Ishikawa (cell line): ENCODE measurements around the gene MRPL42.

Source experiments
- CEBPB ChIP-seq: IDR thresholded peaks from 2 replicates; pipeline ENCODE4 v1.6.1; 2012
- CREB1 ChIP-seq: IDR thresholded peaks from 2 replicates; pipeline ENCODE4 v1.6.1; 2012; ENCODE audit warnings: low read depth
- EGR1 ChIP-seq: IDR thresholded peaks from 2 replicates; pipeline ENCODE4 v1.6.1; 2012
- EP300 ChIP-seq: IDR thresholded peaks from 2 replicates; pipeline ENCODE4 v1.6.1; 2012; ENCODE audit warnings: borderline replicate concordance
- FOXM1 ChIP-seq: IDR thresholded peaks from 2 replicates; pipeline ENCODE4 v1.6.1; 2012; ENCODE audit warnings: low read depth, borderline replicate concordance
- MAX ChIP-seq: IDR thresholded peaks from 2 replicates; pipeline ENCODE4 v1.6.1; 2012
- NFIC ChIP-seq: IDR thresholded peaks from 2 replicates; pipeline ENCODE4 v1.6.1; 2012
- RAD21 ChIP-seq: IDR thresholded peaks from 2 replicates; pipeline ENCODE4 v1.6.1; 2012; ENCODE audit warnings: low read depth
- REST ChIP-seq: IDR thresholded peaks from 2 replicates; pipeline ENCODE4 v1.6.1; 2012; ENCODE audit warnings: low read depth, mild to moderate bottlenecking
- TAF1 ChIP-seq: IDR thresholded peaks from 2 replicates; pipeline ENCODE4 v1.6.1; 2012; ENCODE audit warnings: low read depth, mild to moderate bottlenecking
- TCF12 ChIP-seq: IDR thresholded peaks from 2 replicates; pipeline ENCODE4 v1.6.1; 2012; ENCODE audit warnings: low read depth
- TEAD4 ChIP-seq: IDR thresholded peaks from 2 replicates; pipeline ENCODE4 v1.6.1; 2012
- USF1 ChIP-seq: IDR thresholded peaks from 2 replicates; pipeline ENCODE4 v1.6.1; 2012
- YY1 ChIP-seq: IDR thresholded peaks from 2 replicates; pipeline ENCODE4 v1.6.1; 2012; ENCODE audit warnings: low read depth
- ZBTB7A ChIP-seq: IDR thresholded peaks from 2 replicates; pipeline ENCODE4 v1.6.1; 2012; ENCODE audit warnings: low read depth

The MRPL42 gene

GRCh38 chr12:93497456-93497855 is 30.1 kb downstream of the MRPL42 start:
- TF ChIP-seq FOXM1 (no peak), RAD21 (no peak), CEBPB (no peak), USF1 (no peak), EGR1 (no peak), NFIC (no peak), TCF12 (no peak), MAX (no peak), REST (no peak), YY1 (no peak), TEAD4 (no peak), TAF1 (no peak)

DNA sequence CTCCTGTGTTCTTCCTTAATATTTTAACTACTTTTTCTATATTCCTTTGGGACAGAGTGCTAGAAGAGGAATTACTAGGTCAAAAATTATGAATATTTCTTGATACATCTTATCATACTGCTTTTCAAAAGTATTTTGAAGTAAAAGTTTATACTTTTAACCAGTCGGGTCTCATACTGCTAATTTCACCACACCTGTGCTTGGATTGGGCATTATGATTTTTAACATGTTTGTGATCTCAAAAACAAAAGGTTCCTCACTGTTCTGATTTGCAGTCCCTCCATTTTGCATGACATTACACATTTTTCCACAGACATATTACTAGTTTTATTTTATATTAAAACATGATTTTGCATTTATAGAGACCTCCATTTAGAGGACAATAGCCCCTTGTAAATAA is 32.9 kb downstream of the MRPL42 start:
- no peak for TF ChIP-seq TAF1
- no peak for TF ChIP-seq TEAD4
- TF ChIP-seq TCF12: no peak
- no peak for TF ChIP-seq YY1
- no peak for TF ChIP-seq RAD21

- no peak for TF ChIP-seq EP300
- no peak for TF ChIP-seq TEAD4
- TF ChIP-seq EGR1: no peak
- TF ChIP-seq USF1: no peak
- TF ChIP-seq MAX: no peak
- TF ChIP-seq TCF12: no peak
- no peak for TF ChIP-seq NFIC
- no peak for TF ChIP-seq CREB1
- no peak for TF ChIP-seq FOXM1
Observed at GRCh38 chr12:93500667-93501066, 33.4 kb downstream of the MRPL42 start.

DNA sequence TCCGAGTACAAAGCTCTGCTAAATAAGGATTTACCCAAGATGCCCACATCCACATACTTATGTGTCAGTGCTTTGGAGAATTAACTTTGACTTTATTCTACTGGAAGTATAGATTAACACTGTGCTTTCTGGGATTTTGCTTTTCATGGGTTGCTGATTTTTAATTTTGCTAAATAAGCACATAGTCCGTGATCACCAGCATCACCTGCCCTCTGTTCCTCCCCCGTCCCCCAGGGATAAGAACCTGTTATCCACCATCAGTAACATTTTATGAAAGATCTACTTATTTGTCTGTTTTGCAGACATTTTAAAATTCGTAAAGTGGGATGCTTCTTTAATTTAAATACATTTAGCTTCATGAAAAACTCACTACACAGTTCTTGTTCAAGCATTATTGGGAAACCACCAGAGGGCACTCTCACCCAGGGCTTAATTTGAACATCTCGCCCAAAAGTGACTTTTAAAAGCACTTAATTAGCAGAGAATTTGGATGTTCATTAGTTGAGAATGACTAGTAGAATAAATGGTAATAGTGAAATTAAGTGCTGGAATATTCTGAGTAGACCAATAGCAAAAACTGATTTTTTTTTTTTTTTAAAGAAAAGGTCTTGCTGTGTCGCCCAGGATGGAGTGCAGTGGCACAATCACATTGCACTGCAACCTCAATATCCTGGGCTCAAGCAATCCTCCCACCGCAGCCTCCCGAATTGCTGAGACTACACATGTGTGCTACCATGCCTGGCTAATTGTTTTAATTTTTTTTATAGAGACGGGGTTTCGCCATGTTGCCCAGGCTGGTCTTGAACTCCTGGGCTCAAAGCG is 35.7 kb downstream of the MRPL42 start:
- TF ChIP-seq YY1 (no peak), RAD21 (peak; percentile 69)

DNA sequence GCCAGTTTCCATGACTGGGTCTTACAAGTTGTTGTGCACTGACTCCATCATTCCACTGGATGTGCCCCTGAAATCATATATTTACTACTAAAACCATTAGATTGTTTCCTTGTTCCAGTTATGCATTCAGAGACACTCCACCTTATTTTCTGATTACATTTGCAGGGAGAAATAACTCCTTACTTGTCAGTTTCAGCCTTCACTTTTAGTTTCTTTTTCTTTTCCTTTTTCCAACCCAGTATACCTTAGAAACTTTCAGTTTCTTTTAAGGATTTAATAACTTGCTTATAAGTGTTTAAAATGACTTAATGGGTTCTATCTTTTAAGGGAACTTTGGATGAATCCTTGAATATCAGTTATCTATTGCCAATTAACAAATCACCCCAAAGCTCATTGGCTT is 39.9 kb downstream of the MRPL42 start:
- TF ChIP-seq TEAD4 (no peak), EGR1 (no peak), FOXM1 (no peak), RAD21 (no peak), TCF12 (no peak), CEBPB (no peak), REST (no peak), NFIC (no peak), USF1 (no peak), CREB1 (no peak)

GRCh38 chr12:93509506-93509905 is 42.2 kb downstream of the MRPL42 start:
- TF ChIP-seq CEBPB (no peak), EGR1 (no peak), TEAD4 (no peak), RAD21 (no peak), CREB1 (no peak), USF1 (no peak), EP300 (no peak), NFIC (no peak), REST (no peak), MAX (no peak), TCF12 (no peak), TAF1 (no peak), FOXM1 (no peak), ZBTB7A (no peak), YY1 (no peak)
